Measurements from ENCODE around the gene EFCAB9. TPM values are rescaled to one million over a fixed set of nuclear protein-coding genes. Genes with fewer than 3 reads are reported as not detected.

The EFCAB9 gene
- total RNA-seq, 1 experiment from 2014 or later = not detected

GRCh38 chr5:172251419-172251818, 57.4 kb downstream of the EFCAB9 start:
- Histone ChIP-seq H3K27ac (ENCODE audit: insufficient read length, low read depth, low read length) (no peak overlapping the region), H3K23me2 (ENCODE audit: insufficient read length, low read depth, low read length, poor library complexity, severe bottlenecking) (no peaks in the 10 kb centered on the region), H3T11ph (ENCODE audit: low read length) (no peak overlapping the region), H4K5ac (ENCODE audit: insufficient read length, low read depth, low read length) (no peak overlapping the region), H3K23ac (ENCODE audit: insufficient read length, low read depth, low read length) (no peak overlapping the region), H4K20me1 (ENCODE audit: control insufficient read depth, insufficient read depth, insufficient read length) (no peaks in the 10 kb centered on the region), H2AFZ (ENCODE audit: low read length) (no peak overlapping the region), H2BK5ac (ENCODE audit: insufficient read length, low read length) (no peak overlapping the region), H3K18ac (ENCODE audit: insufficient read length, low read depth, low read length) (no peak overlapping the region), H3K56ac (ENCODE audit: insufficient read length, low read depth, low read length) (no peak overlapping the region), H2BK20ac (ENCODE audit: low read depth, low read length, poor library complexity, severe bottlenecking) (no peak overlapping the region), H3K79me1 (ENCODE audit: insufficient read depth, low read depth, low read length, poor library complexity, severe bottlenecking) (peaks cover 3% of the 10 kb centered on the region), H3K79me2 (ENCODE audit: insufficient read depth, low read length) (peaks cover 3% of the 10 kb centered on the region; the same call in 1 of the 2 replicates), H4K91ac (ENCODE audit: insufficient read length, low read depth, low read length) (no peak overlapping the region), H3K4me1 (ENCODE audit: insufficient read depth, low read length) (no peaks in the 10 kb centered on the region), H2BK12ac (ENCODE audit: insufficient read length, low read depth, low read length) (no peak overlapping the region), H3K27me3 (ENCODE audit: insufficient read depth, low read length) (no peaks in the 10 kb centered on the region), H2BK15ac (ENCODE audit: low read depth, low read length) (no peak overlapping the region), H2BK120ac (ENCODE audit: low read depth, low read length, poor library complexity, severe bottlenecking) (no peak overlapping the region), H3K14ac (ENCODE audit: insufficient read depth, low read length) (no peak overlapping the region), H3K4me2 (ENCODE audit: insufficient read depth, insufficient read length, low read length) (no peak overlapping the region), H2AK5ac (ENCODE audit: insufficient read length, low read length) (no peak overlapping the region), H3K9ac (ENCODE audit: extremely low read depth, insufficient read length, low read length) (no peak overlapping the region), H3K4ac (ENCODE audit: low read depth, low read length) (no peak overlapping the region), H3K9me3 (ENCODE audit: control insufficient read depth, low read depth, low read length) (no peaks in the 10 kb centered on the region), H4K8ac (replicated peaks; ENCODE audit: insufficient read length, low read depth, low read length) (no peak overlapping the region)
- Mint-ChIP-seq H3K36me3 (ENCODE audit: insufficient read depth in 1 of 3, low read depth in 3 of 3) (peaks cover 35 to 58% (median 38%) of the 10 kb centered on the region in 3 experiments), H3K9me3 (peaks cover 0 to 16% of the 10 kb centered on the region in 2 experiments; a peak in 4 of 5 replicates), H3K27ac (no peak overlapping the region), H3K4me3 (no peak overlapping the region), H3K4me1 (peaks cover 0 to 8% of the 10 kb centered on the region in 2 experiments; a peak in 2 of 4 replicates), H3K27me3 (ENCODE audit: low read depth) (no peaks in the 10 kb centered on the region)
- no CpG with 5 or more reads among the region's 1 CpG for WGBS (ENCODE audit: extremely low coverage, insufficient read length, low lambda C conversion rate)
- TF ChIP-seq CTCF (conservative IDR thresholded peaks at IDR 0.05) = no peak
- DNase-seq = no peak

Measured in H9 (cell line).